Measurements from ENCODE around the gene RICTOR.

RICTOR gene

GRCh38 chr5:39109606-39110005, 35.4 kb upstream of the RICTOR start:
- H3K36me3 ChIP-seq (ENCODE audit: insufficient read depth, low read length): no peaks in the 10 kb centered on the region

DNA sequence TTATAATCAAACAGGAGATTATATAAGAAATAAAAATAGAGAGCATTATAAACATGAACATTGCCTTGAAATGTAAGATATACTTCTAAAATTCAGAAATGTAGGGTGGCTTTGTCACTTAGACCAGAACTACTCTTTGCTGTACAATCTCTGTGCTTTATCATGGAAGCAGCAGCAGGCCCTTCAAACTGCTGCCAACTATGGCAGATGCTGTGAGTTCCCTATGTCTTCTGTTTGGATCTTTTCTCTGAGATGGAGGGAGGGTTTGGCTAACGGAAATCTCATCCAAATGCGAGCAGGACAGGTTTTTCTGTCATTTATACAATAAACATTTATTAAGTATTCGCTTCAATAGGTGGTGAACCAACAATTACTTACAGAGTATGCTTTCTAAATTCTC, 34.8 kb upstream of the RICTOR start:
- Histone ChIP-seq H3K4me2 (ENCODE audit: low read length) (no peak overlapping the region), H3K9ac (ENCODE audit: low read depth, low read length) (no peak overlapping the region), H3K4me3 (ENCODE audit: low read length) (no peak overlapping the region), H3K9me3 (replicated peaks; ENCODE audit: low read length) (no peaks in the 10 kb centered on the region), H3K36me3 (ENCODE audit: insufficient read depth, low read length) (no peaks in the 10 kb centered on the region), H3K27me3 (ENCODE audit: control insufficient read depth, insufficient read depth, low read length) (no peaks in the 10 kb centered on the region), H3K4me1 (ENCODE audit: control insufficient read depth, insufficient read depth, low read length) (peaks cover 18% of the 10 kb centered on the region)

More at GRCh38 chr5:39109606-39110005, 35.4 kb upstream of the RICTOR start:
- no peak overlapping the region for H3K9ac ChIP-seq (ENCODE audit: low read depth, low read length)
- no peak overlapping the region for H3K4me3 ChIP-seq (ENCODE audit: low read length)
- H3K4me2 ChIP-seq (ENCODE audit: low read length): no peak overlapping the region
- H3K27me3 ChIP-seq (ENCODE audit: control insufficient read depth, insufficient read depth, low read length): no peaks in the 10 kb centered on the region
- H3K9me3 ChIP-seq (replicated peaks; ENCODE audit: low read length): no peaks in the 10 kb centered on the region
- peaks cover 16% of the 10 kb centered on the region for H3K4me1 ChIP-seq (ENCODE audit: control insufficient read depth, insufficient read depth, low read length)

GRCh38 chr5:39107350-39107749, 33.2 kb upstream of the RICTOR start:
- no peak overlapping the region for H3K4me3 ChIP-seq (ENCODE audit: low read length)
- no peak overlapping the region for H3K4me2 ChIP-seq (ENCODE audit: low read length)
- no peaks in the 10 kb centered on the region for H3K36me3 ChIP-seq (ENCODE audit: insufficient read depth, low read length)
- no peaks in the 10 kb centered on the region for H3K9me3 ChIP-seq (replicated peaks; ENCODE audit: low read length)
- peaks cover 31% of the 10 kb centered on the region for H3K4me1 ChIP-seq (ENCODE audit: control insufficient read depth, insufficient read depth, low read length)
- H3K9ac ChIP-seq (ENCODE audit: low read depth, low read length): no peak overlapping the region
- no peaks in the 10 kb centered on the region for H3K27me3 ChIP-seq (ENCODE audit: control insufficient read depth, insufficient read depth, low read length)

DNA sequence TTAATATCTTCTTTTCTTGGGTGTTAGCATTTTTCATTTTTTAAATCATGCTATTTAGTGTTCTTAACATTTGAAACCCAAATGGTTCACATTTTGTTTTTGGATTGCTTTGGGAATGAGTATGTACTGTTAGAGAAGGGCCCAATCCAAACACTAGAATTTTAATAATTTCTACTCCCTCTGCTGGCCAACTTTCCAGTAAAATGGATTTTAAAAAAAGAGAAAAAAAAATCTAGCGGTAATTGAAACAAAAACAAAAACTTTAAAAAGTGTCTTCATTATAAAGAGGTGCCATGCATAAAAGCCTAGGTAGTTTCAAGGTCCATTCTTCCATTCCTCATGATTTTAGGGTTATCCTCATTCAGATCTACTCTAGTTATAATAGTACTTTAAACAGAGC, 32.1 kb upstream of the RICTOR start:
- H3K4me3 ChIP-seq (ENCODE audit: low read length): no peak overlapping the region
- no peaks in the 10 kb centered on the region for H3K9me3 ChIP-seq (replicated peaks; ENCODE audit: low read length)
- H3K9ac ChIP-seq (ENCODE audit: low read depth, low read length): no peak overlapping the region
- no peaks in the 10 kb centered on the region for H3K27me3 ChIP-seq (ENCODE audit: control insufficient read depth, insufficient read depth, low read length)
- peaks cover 38% of the 10 kb centered on the region for H3K4me1 ChIP-seq (ENCODE audit: control insufficient read depth, insufficient read depth, low read length)
- peak overlapping the region; percentile 44 for H3K4me2 ChIP-seq (ENCODE audit: low read length)
- H3K36me3 ChIP-seq (ENCODE audit: insufficient read depth, low read length): no peaks in the 10 kb centered on the region

GRCh38 chr5:39104221-39104620, 30.0 kb upstream of the RICTOR start:
- Histone ChIP-seq H3K4me3 (ENCODE audit: low read length) (no peak overlapping the region), H3K4me2 (ENCODE audit: low read length) (no peak overlapping the region), H3K9me3 (replicated peaks; ENCODE audit: low read length) (no peaks in the 10 kb centered on the region), H3K4me1 (ENCODE audit: control insufficient read depth, insufficient read depth, low read length) (peaks cover 55% of the 10 kb centered on the region), H3K27me3 (ENCODE audit: control insufficient read depth, insufficient read depth, low read length) (no peaks in the 10 kb centered on the region), H3K36me3 (ENCODE audit: insufficient read depth, low read length) (no peaks in the 10 kb centered on the region), H3K9ac (ENCODE audit: low read depth, low read length) (no peak overlapping the region)

DNA sequence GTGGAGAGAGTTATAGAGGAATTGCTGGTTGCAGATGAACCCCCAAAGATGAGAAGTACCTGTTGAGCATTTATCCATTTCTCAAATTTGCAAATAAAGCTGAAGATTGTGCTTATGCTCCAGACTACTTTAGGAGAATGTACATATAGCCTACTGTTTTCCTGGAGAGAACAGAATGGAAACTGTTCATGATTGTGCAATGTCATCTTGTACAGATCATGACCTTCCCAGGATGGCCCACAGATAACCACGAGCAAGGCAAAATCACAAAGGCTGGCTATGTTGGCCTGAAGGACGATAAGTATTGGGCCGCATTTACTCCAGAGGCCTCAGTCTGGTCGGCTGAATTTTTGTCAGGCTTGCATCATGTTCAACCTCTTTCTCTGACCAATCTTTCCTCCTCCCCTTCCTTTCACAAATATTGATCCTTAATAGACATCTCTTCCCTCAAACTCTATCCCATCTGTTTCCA, 28.5 kb upstream of the RICTOR start:
- Histone ChIP-seq H3K27me3 (ENCODE audit: control insufficient read depth, insufficient read depth, low read length) (no peaks in the 10 kb centered on the region), H3K4me1 (ENCODE audit: control insufficient read depth, insufficient read depth, low read length) (peaks cover 49% of the 10 kb centered on the region), H3K9ac (ENCODE audit: low read depth, low read length) (peak overlapping the region; percentile 24), H3K4me2 (ENCODE audit: low read length) (peak overlapping the region; percentile 68), H3K9me3 (replicated peaks; ENCODE audit: low read length) (no peaks in the 10 kb centered on the region), H3K36me3 (ENCODE audit: insufficient read depth, low read length) (no peaks in the 10 kb centered on the region), H3K4me3 (ENCODE audit: low read length) (no peak overlapping the region)

DNA sequence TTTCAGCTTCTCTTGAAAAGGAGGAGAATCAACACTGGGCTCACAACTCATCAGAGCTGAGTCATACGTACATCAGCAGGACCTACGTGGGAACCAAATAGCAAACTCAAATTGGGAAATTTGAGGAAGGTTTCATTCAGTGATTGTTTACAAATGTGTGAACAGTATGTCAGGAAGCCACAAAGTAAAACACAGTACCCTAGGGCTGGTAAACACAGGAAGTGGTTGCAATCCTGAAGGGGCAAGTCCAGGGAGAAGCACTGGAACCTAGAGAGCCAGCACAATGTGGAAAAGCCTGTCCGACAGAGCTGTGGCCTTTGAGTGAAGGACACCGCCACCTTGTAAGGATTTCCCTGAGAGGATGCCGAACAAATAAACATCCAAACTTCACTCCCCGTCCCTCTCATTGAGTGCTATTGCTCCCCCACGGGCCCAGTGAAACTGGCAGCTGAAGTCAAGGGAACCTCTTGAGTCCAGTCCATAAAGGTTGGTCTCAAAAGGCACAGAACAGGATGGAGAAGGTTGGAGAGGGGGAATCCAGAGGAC, 26.7 kb upstream of the RICTOR start:
- no peaks in the 10 kb centered on the region for H3K36me3 ChIP-seq (ENCODE audit: insufficient read depth, low read length)
- H3K27me3 ChIP-seq (ENCODE audit: control insufficient read depth, insufficient read depth, low read length): no peaks in the 10 kb centered on the region
- peak overlapping the region; percentile 32 for H3K4me3 ChIP-seq (ENCODE audit: low read length)
- no peaks in the 10 kb centered on the region for H3K9me3 ChIP-seq (replicated peaks; ENCODE audit: low read length)
- H3K4me2 ChIP-seq (ENCODE audit: low read length): peak overlapping the region; percentile 48
- H3K4me1 ChIP-seq (ENCODE audit: control insufficient read depth, insufficient read depth, low read length): peaks cover 42% of the 10 kb centered on the region
- peak overlapping the region; percentile 64 for H3K9ac ChIP-seq (ENCODE audit: low read depth, low read length)

DNA sequence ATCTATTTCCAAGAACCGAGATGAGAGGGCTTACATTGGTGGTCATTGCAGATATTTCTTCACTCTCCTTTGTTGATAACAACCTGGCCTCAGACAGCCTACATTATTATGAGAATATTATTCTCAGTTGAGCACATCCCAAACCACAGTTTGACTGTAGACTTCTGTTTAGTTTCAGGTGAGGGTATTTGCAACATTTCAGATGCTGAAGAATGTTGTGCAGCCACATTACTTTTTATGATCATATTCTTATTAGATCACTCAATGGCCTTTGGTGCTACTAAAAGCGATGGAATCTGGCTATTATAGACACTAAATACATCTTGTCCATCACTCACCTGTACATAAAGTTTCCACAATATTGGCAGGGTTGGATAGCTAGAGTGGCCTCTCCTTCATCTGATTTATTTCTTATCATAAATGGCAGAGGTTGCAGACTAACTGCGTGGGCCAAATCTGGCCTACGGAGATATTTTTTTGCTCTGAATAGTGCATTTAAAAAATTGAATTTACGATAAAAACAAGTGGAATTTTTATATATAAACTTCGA, 26.2 kb upstream of the RICTOR start:
- H3K9ac ChIP-seq (ENCODE audit: low read depth, low read length): peak overlapping the region; percentile 38
- peaks cover 42% of the 10 kb centered on the region for H3K4me1 ChIP-seq (ENCODE audit: control insufficient read depth, insufficient read depth, low read length)
- no peaks in the 10 kb centered on the region for H3K36me3 ChIP-seq (ENCODE audit: insufficient read depth, low read length)
- H3K27me3 ChIP-seq (ENCODE audit: control insufficient read depth, insufficient read depth, low read length): no peaks in the 10 kb centered on the region
- no peaks in the 10 kb centered on the region for H3K9me3 ChIP-seq (replicated peaks; ENCODE audit: low read length)
- no peak overlapping the region for H3K4me3 ChIP-seq (ENCODE audit: low read length)
- peak overlapping the region; percentile 18 for H3K4me2 ChIP-seq (ENCODE audit: low read length)

GRCh38 chr5:39099831-39100230, 25.6 kb upstream of the RICTOR start:
- Histone ChIP-seq H3K4me3 (ENCODE audit: low read length) (no peak overlapping the region), H3K9me3 (replicated peaks; ENCODE audit: low read length) (no peaks in the 10 kb centered on the region), H3K4me1 (ENCODE audit: control insufficient read depth, insufficient read depth, low read length) (peaks cover 42% of the 10 kb centered on the region), H3K36me3 (ENCODE audit: insufficient read depth, low read length) (no peaks in the 10 kb centered on the region), H3K9ac (ENCODE audit: low read depth, low read length) (no peak overlapping the region), H3K4me2 (ENCODE audit: low read length) (no peak overlapping the region), H3K27me3 (ENCODE audit: control insufficient read depth, insufficient read depth, low read length) (no peaks in the 10 kb centered on the region)

DNA sequence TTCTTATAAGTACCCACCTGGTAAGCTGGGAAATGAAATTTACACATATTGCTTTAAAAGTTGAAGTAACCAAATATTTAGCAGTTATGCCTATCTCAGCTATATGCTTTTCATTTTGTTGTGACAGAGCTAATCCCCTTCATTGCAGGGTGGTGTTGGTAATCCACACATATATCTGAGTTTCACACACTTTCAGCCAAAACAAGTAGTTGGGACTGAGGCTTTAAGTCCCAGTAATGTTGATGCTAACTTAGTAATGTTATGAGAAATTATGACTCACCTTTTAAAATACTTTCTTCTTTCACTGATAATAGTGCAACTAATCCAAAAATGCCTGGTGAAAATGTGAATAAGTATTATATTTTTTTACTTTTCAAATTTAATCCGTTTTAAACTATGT, 19.2 kb upstream of the RICTOR start:
- Histone ChIP-seq H3K4me2 (ENCODE audit: low read length) (peak overlapping the region; percentile 27), H3K4me1 (ENCODE audit: control insufficient read depth, insufficient read depth, low read length) (peaks cover 17% of the 10 kb centered on the region), H3K9me3 (replicated peaks; ENCODE audit: low read length) (no peaks in the 10 kb centered on the region), H3K27me3 (ENCODE audit: control insufficient read depth, insufficient read depth, low read length) (no peaks in the 10 kb centered on the region), H3K4me3 (ENCODE audit: low read length) (no peak overlapping the region), H3K9ac (ENCODE audit: low read depth, low read length) (peak overlapping the region; percentile 21), H3K36me3 (ENCODE audit: insufficient read depth, low read length) (no peaks in the 10 kb centered on the region)

DNA sequence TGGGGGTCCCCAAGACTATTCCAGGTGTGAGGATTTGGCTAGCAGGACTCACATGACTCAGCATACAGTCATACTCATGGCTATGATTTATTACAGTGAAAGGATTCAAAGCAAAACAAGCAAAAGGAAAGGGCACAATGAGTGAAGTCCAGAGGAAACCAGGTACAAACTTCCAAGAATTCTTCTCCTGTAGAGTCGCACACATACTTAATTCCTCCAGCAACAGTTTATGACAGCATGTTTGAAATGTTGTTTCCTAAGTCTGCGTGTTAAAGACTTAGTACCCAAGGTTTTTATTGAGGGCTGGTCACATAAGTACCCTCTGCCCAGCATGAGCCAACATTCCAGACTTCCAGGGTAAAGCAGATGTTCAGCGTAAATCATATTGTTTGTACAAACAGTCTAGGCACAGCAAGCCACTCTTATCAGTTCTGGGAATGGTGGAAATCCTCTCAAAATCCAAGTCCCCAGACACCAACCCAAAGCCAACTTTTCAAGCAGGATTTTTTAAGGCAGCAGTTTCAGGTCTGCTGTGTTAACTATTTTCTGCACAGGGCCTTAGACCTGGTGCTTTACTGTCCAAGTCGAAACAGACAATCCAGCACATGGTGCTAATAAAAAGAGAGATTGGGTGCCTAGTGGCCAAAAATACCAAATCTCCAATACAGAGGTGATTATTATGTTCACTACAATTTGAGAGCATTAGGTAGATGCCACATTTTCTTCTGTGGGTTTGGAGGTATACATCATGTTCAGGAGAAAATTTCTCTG, 18.6 kb upstream of the RICTOR start:
- Histone ChIP-seq H3K9ac (ENCODE audit: low read depth, low read length) (peak overlapping the region; percentile 21), H3K36me3 (ENCODE audit: insufficient read depth, low read length) (no peaks in the 10 kb centered on the region), H3K4me1 (ENCODE audit: control insufficient read depth, insufficient read depth, low read length) (peaks cover 17% of the 10 kb centered on the region), H3K4me3 (ENCODE audit: low read length) (no peak overlapping the region), H3K4me2 (ENCODE audit: low read length) (peak overlapping the region; percentile 27), H3K27me3 (ENCODE audit: control insufficient read depth, insufficient read depth, low read length) (no peaks in the 10 kb centered on the region), H3K9me3 (replicated peaks; ENCODE audit: low read length) (no peaks in the 10 kb centered on the region)
